ENCODE data around the gene KCTD10.

KCTD10 gene

GRCh38 chr12:109494348-109494881, 17.3 kb upstream of the KCTD10 start:
- DNase-seq (ENCODE audit: low spot score) = no peak

GRCh38 chr12:109493938-109494337, 16.8 kb upstream of the KCTD10 start:
- DNase-seq (ENCODE audit: low spot score) = no peak

GRCh38 chr12:109493090-109493489, 16.0 kb upstream of the KCTD10 start:
- DNase-seq (ENCODE audit: low spot score) = no peak

GRCh38 chr12:109492371-109492770, 15.3 kb upstream of the KCTD10 start:
- DNase-seq (ENCODE audit: low spot score) = no peak

GRCh38 chr12:109491671-109492070, 14.6 kb upstream of the KCTD10 start:
- DNase-seq (ENCODE audit: low spot score) = no peak

- DNase-seq (ENCODE audit: low spot score) = no peak
Observed at GRCh38 chr12:109489955-109490565, 13.0 kb upstream of the KCTD10 start.

DNA sequence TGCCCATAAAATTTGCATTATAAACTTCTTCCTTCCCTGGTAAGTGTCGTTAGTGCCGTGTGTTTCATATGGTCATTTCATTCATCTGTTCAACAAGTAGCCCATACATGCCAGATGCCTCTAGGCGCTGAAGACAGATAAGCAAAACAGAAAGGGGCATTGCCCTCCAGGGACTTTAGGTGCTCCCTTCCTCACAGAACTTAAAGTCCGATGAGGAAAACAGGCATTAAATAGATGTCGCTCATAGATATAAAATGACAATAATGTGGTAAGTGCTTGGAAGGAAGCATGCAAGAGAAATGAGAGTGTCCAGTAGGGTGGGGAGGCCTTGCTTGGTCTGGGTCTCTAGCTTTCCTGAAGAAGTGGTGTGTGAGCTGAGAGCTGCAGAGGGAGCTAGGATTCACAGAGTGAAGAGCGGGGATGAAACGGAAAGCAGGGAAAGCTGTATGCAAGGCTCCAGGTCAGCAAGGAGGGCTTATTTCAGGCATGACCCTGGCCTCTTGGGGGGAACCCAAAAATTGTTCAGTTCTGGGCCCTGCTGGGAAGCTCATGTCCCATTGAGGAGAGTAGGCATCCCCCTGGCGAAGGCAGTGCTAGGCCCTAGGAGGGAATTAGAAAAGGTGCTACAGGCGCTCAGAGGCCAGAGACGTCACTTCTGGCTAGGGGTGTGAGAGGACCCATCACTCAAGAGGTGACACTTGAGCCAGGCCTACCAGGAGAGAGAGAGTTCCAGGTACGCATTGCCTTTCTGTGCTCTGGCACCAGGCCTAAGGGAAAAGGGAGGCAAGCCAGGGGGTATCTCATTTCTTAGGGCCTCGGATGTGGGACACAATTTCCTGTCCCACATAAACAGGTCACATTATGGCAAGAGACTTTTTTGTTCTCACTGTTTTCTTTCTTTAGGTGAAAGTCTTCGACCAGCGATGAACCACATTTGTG, 12.2 kb upstream of the KCTD10 start:
- DNase-seq (ENCODE audit: low spot score) = no peak

- DNase-seq (ENCODE audit: low spot score) = no peak
Observed at GRCh38 chr12:109488051-109488665, 11.1 kb upstream of the KCTD10 start.

GRCh38 chr12:109487181-109488050, 10.3 kb upstream of the KCTD10 start:
- DNase-seq (ENCODE audit: low spot score) = no peak

GRCh38 chr12:109485201-109485600, 8.1 kb upstream of the KCTD10 start:
- no peak for DNase-seq (ENCODE audit: low spot score)

DNA sequence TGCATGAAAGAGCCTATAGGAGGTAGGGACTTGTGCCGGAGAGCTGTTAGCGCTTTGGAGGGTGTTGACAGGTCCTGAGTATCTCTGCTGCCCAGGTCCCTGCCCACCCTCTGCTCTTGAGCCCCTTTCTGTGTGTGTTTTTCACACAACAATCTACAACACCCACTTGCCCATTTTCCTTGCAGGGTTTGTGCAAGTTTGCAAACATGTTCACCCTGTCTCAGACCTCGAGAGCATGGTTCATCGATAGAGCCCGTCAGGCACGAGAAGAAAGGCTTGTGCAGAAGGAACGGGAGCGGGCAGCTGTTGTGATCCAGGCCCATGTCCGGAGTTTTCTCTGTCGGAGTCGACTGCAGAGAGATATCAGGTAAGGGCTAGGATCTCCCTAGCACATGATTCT, 6.2 kb upstream of the KCTD10 start:
- no peak for DNase-seq (ENCODE audit: low spot score)

GRCh38 chr12:109482894-109483293, 5.8 kb upstream of the KCTD10 start:
- DNase-seq (ENCODE audit: low spot score) = no peak

DNA sequence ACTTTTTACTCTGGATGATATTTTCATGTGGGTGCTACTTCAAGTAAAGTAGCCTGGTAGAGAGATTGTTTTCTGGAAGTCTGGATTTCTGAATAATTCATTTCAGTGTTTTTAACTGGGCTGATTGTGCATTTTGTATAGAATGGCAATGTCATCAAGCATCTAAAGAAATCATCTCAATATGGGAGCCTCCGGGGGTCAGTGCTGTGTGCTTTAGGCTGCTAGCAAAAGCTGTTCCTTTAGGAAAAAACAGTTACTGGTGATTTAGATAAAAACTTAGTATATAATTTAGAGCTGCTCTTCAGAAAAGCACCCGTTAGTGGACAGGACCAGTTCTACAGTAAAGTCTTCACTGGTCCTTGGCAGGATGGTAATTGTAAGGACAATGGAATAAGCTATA, 5.4 kb upstream of the KCTD10 start:
- no peak for DNase-seq (ENCODE audit: low spot score)

GRCh38 chr12:109481863-109482262, 4.8 kb upstream of the KCTD10 start:
- no peak for DNase-seq (ENCODE audit: low spot score)

- DNase-seq (ENCODE audit: low spot score) = no peak
Observed at GRCh38 chr12:109480356-109480755, 3.3 kb upstream of the KCTD10 start.

DNA sequence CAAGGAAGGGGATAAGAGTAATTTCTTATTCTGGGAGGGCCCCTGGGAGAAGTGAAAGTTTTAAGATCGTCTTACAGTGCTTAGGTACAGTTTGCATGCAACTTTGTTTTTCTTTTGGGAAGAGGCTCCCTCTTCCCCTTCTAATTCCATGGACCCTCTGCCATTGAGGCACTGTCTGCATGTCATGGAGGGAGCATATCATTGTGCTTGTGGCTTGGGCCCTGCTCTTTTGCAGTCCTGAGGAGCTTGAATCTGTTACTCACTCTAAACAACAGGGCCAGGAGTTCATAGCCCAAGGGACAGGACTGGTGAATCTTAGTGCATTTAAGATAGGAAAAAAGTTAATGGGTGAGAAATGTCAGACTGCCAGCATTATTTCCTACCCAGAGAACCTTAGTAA, 2.7 kb upstream of the KCTD10 start:
- no peak for DNase-seq (ENCODE audit: low spot score)

GRCh38 chr12:109477963-109478315, 839 bp upstream of the KCTD10 start:
- no peak for DNase-seq (ENCODE audit: low spot score)

DNA sequence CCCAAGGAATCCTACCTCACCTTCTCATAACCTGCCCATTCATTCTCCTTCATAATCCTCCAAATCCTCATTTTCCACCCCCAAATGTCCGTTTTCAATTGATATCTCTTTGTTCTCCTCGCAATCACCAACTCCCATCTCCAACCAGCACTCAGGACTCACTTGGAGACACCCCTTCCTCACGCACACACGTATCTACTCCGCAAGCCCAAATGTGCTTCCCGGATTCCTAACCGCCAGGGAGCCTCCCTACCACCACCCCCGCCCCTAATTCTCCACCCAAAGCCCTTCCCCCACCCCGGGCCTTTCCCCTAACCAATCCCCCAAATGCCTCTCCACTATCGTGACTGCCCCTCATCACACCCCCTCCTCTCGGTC, 304 bp downstream of the KCTD10 start:
- no peak for DNase-seq (ENCODE audit: low spot score)

DNA sequence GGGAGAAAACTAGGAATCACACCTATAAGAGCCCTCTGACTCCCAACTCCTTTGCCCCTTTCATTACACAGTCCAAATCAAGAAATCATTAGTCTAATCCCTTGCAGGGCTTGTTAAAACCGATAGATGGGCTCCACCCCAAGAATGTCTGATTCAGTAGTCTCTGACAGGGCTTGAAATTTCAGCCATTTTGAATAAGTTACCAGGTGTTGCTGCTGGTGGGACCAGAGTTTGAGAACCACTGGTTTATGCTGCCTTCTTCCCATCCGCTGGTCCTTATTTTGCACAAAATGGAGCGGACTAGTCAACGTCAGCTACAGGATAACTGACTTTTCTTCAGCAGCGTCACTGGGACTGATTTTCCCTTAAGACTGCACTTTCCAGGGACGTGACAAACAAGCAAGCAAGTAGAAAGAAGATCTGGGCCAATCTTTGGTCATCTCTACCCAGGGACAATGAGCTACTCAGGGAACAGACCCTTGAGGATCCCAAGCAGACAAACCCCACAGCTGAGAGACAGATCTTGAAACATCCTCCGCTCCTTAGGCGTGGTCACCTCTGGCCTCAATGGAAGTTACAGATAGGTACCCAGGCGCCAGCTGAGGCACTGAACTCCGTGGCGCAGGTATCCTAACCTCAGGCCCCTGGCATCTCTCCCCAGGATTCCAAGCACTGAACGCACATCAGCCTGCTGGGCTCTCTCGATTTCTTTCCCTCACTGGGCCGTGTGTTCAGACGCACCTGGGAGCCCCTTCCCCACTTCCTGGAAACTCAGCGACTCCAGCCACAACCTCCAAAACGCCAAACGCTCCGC, 900 bp downstream of the KCTD10 start:
- DNase-seq (ENCODE audit: low spot score) = no peak

GRCh38 chr12:109475121-109475520, 2.0 kb downstream of the KCTD10 start:
- DNase-seq (ENCODE audit: low spot score) = no peak

Measured in hepatic stellate cell (primary cell).